SK-N-SH (cell line): ENCODE measurements around the gene RHOH.

Experiments used
- EP300 ChIP-seq, 2 experiments: IDR thresholded peaks; 2 replicates each; pipeline versions ENCODE4 v1.4.0 to v1.6.1; 2012; ENCODE audit warnings: borderline replicate concordance in 1 of 2, low read depth in 1 of 2, low read length in 1 of 2
- FOXM1 ChIP-seq: IDR thresholded peaks from 2 replicates; pipeline ENCODE4 v1.4.0; 2012; ENCODE audit warnings: low read depth, mild to moderate bottlenecking
- TCF12 ChIP-seq: IDR thresholded peaks from 2 replicates; pipeline ENCODE4 v1.4.0; 2012
- TF ChIP-seq, protein P1 (sequence below): fragments of 200-600 bp; sonication (generic); IDR thresholded peaks from 2 replicates; pipeline ENCODE4 v1.6.1; 2017; ENCODE audit warnings: antibody characterized with exemption, mild to moderate bottlenecking, moderate library complexity

DNA sequence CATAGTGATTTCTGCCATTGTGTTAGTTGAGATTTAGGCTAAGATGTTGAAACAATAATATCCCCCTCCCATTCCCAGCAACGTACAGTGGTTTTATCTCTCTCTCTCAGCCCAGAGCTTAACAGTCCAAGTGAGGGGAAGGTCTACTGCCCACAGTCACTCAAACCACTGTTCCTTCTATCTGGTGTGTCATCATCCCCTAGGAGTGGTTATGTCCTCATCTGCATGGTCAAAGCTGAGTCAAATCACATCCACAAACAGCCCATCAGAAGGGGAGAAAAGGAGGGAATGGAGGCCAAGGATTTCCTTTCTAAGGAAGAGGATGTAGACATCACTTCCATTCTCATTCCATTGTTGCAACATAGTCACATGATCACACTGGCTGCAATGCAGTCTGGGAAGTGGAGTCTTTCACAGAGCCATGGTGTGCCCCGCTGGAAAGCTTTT is 95.5 kb downstream of the RHOH start:
- TF ChIP-seq, protein P1, sequence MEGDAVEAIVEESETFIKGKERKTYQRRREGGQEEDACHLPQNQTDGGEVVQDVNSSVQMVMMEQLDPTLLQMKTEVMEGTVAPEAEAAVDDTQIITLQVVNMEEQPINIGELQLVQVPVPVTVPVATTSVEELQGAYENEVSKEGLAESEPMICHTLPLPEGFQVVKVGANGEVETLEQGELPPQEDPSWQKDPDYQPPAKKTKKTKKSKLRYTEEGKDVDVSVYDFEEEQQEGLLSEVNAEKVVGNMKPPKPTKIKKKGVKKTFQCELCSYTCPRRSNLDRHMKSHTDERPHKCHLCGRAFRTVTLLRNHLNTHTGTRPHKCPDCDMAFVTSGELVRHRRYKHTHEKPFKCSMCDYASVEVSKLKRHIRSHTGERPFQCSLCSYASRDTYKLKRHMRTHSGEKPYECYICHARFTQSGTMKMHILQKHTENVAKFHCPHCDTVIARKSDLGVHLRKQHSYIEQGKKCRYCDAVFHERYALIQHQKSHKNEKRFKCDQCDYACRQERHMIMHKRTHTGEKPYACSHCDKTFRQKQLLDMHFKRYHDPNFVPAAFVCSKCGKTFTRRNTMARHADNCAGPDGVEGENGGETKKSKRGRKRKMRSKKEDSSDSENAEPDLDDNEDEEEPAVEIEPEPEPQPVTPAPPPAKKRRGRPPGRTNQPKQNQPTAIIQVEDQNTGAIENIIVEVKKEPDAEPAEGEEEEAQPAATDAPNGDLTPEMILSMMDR: no peak
- TF ChIP-seq TCF12 (no peak), FOXM1 (no peak), EP300 (IDR thresholded peaks at IDR 0.05; ENCODE audit: borderline replicate concordance in 1 of 2, low read depth in 1 of 2, low read length in 1 of 2) (no peak)
